ENCODE results near the gene ADGRG7.
"Not testable (repeated sequence)": the region's sequence is repeated elsewhere in the genome, so short reads cannot be mapped to it uniquely, and the experiment has no call there.

ADGRG7 gene

DNA sequence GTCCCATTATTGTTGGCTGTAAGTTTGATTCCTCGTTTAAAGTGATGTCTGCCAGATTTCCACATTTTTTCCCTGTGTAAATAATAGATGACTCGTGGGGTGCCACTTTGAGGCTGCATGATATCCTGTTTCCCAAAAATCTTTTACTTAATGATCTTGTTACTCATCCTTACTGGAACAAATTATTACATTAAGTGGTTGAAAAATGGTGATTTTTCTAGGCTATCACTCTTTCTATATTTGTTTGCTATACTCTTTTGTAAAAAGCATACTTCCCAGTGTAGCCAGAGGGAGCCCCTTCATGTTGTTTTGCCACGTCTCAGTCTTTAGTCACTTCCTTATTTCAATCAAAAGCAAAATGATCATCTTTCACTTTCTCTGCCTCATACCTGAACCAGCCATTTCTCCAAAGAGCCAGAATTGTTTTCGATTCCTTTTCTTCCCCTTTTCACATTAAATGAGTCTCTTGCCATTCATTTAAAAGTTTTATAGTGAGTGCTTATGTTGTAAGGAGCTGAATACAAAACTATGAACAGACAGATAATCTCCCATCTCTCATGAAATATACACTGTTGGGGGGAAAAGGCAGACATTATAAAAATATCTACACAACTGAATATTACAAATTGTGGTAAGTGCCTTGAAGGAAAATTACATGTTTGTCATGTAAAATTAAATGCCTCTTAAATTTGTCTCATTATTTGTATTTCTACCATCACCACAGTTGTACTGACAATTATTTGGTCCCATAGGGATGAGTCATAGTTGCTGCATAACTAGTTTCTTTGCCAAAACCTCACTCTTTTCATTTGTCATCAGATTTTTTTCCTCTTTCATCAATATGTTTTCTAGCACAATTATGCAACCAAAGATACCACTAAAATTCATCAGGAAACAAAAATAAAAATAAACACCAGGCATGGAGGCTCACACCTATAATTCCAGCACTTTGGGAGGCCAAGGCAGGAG, 41.5 kb downstream of the ADGRG7 start:
- no peak for DNase-seq

GRCh38 chr3:100653604-100654294, 44.3 kb downstream of the ADGRG7 start:
- no peak for DNase-seq

DNA sequence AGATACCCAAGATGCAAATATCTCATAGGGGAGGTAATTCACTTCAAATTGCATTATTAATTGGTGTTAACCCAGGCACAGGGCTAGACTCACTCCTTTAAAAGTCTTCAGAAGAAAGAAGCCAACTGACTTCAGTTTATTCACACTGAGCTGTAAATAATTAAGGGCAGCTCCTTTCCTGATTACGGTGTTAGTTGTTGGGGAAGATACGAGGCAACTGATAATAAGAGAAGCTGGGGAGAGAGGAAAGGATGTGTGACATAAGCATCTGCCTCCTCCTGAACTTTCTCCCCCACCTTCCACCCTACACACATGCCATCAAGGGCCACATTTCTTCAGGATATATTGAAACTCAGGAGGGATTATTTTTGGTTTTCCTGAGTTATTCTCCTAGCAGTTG, 47.5 kb downstream of the ADGRG7 start:
- no peak for DNase-seq

DNA sequence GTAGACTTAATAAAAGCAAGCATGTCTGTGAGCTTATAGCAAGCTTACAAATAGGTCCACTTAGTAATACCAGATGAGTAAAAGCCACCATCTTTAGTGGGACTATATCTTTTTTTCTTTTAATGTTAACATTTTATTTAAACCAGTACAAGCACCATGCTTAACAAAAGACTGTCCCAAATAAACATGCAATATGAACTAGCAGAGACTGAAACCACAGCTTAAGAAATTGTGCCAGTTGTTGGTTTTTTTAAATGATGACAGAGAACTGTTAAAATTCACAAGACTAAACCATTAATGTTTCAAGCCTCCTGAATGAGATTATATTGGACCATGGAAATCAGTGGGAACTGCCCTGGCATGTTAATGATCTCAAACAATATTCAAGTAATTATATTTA, 51.9 kb downstream of the ADGRG7 start:
- not testable (repeated sequence) for DNase-seq

DNA sequence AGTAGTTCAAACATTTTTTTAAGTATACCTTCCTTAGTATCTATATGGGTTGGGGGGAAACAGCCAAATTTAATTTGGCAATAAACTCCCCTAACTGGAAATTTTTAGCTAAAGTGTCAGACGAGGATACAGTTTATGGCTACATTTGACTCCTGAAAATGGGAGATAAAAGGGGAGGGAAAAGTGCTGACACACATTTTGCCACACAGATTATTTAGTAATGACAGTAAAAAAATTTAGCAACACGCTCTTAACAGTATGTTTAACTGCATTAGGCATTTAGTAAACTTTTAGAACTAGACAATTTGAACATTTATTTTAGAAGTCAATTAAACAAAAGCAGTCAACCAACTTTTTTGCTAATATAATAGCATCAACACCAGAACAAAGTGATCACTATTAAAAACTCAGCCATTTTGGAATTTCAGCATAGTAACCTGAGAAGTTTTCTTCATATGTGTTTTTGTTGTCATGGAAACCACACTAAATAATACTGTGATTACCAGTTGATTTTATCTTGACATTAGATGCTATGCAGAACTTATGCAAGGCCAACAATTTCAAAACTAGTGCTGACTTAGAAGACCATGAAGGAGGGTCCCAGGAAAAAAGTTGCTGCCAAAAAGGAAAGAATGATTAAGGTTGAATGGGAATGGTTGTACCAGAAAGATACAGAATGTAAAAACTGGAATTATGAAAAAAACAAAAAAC, 52.9 kb downstream of the ADGRG7 start:
- no peak for DNase-seq

GRCh38 chr3:100665230-100665629, 55.8 kb downstream of the ADGRG7 start:
- no peak for DNase-seq

DNA sequence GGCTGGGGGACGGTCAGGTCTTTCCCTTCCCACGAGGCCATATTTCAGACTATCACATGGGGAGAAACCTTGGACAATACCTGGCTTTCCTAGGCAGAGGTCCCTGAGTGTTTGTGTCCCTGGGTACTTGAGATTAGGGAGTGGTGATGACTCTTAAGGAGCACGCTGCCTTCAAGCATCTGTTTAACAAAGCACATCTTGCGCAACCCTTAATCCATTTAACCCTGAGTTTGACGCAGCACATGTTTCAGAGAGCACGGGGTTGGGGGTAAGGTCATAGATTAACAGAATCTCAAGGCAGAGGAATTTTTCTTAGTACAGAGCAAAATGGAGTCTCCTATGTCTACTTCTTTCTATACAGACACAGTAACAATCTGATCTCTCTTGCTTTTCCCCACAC, 57.3 kb downstream of the ADGRG7 start:
- not testable (repeated sequence) for DNase-seq

DNA sequence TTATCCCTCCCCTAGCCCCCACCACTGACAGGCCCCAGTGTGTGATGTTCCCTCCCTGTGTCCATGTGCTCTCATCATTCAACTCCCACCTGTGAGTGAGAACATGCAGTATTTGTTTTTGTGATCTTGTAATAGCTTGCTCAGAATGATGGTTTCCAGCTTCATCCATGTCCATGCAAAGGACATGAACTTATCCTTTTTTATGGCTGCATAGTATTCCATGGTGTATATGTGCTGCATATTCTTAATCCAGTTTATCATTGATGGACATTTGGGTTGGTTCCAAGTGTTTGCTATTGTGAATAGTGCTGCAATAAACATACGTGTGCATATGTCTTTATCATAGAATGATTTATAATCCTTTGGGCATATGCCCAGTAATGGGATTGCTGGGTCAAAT, 57.9 kb downstream of the ADGRG7 start:
- not testable (repeated sequence) for DNase-seq

- DNase-seq = not testable (repeated sequence)
Measured at GRCh38 chr3:100670995-100671394, 61.6 kb downstream of the ADGRG7 start.

- DNase-seq = no peak
Measured at GRCh38 chr3:100681496-100681895, 72.1 kb downstream of the ADGRG7 start.

DNA sequence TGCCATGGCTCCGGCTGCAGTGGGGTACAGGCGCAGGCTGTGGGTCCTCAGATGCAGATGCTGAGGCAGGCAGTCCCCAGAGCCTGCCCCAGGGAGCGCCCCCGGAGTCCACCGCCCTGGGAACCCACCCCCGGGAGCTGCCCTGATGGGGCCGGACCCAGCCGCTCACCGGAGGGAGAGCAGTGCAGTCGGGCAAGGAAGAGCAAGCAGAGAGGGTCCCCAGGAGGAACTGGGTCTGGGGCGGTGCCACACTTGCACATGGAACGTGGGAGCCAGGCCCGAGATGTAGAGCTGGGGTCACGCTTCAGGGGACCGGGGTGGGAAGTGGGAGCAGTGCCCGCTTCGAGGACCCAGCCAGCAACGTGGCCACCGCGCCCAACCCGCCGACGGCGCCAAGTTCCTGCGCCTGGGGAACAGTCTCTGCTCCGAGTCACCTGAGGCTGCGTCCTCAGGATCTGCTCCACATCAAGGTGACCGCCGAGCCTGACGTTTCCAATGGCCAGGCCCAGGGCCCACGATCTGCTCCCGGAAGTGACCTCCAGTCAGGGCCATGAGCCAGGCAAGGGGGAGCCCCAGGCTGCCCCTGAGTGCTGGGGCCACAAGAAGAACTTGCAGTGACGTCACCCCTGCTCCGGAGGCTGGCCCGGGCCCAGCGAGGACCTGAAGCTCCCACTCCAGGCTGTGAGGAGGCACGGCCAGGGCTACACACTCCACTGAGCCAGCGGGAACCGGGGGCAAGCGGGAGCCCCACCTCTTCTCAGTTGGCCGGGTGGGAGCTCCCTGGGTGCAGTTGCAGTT, 72.9 kb downstream of the ADGRG7 start:
- no peak for DNase-seq

DNA sequence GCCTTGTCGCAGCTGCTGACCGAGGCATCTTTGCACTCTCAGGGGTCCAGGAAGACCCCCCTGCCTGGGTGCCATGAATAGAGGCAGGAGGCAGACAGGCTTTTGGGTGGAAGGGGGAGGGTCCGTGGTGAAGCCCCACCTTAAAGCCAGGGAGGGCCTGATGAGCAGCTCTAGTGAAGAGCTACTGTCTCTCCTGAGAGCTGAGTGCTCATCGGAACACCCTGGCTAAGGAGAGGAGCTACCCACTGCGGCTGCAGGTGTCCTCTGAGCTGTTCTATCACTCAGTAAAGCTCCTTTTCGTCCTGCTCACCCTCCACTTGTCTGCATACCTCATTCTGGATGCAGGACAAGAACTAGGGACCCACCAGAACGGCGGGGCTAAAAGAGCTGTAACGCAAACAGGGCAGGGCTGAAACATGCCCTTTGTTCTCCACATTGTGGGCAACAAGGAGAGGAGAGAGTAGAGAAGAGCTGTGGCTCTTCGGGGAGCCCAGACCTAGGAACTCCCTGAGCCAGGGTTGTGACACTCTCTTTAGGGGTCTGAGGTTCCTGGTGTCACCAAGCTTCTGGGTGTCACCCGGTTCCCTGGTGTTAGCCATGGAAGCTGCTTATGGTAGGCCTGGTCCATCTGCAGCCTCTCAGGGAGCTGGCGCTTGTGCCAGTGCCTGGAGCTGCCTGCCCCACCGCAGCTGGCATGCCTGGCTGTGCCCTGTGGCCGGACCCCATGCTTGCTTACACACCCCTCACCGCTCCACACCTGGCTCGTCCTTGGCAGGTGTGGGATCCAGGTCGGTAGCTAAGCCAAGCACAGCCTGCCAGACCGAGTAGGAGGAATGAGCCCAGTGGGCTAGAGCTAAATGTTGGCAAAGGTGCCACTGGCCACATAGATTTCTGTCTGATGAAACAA, 73.7 kb downstream of the ADGRG7 start:
- DNase-seq = no peak

DNA sequence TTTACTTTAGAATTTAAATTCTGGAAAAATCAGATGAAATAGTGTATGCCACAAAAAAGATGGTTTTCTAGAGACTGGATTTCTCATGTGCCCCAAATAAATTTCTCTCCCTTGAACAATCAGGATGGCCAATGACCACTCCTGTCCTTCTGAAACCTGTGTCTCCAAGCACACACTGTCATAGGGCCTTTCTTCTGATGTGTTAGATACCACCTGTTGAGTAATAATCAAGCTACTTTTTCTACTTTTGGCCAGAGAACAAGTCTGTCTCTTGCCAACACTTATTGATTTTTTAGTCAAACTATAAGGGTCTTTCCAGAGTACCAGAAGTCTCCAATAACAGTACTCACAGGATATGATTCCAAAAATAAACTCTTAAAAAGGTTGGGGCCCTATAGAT, 83.8 kb downstream of the ADGRG7 start:
- no peak for DNase-seq

- DNase-seq = no peak
Measured at GRCh38 chr3:100695696-100696095, 86.3 kb downstream of the ADGRG7 start.

GRCh38 chr3:100696161-100696560, 86.8 kb downstream of the ADGRG7 start:
- DNase-seq = no peak

DNA sequence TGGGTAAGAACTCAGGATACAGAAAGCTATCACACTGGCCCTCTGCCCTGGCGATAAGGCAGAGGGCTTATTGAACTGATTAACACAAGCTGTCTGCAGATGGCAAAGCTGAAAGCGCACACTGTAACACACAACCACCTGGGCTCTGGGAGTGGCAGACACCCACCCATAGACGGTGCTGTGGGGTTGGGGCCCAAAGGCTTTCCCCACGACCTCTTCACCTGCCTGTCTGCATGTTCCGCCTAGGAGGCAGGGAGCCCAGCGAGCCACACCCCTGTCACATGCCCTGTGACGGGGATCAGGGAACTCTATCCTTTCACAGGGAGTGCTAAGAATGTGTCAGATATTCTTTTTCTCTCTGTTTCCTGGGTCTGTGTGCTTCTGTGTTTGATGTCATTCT, 87.8 kb downstream of the ADGRG7 start:
- DNase-seq = no peak

DNA sequence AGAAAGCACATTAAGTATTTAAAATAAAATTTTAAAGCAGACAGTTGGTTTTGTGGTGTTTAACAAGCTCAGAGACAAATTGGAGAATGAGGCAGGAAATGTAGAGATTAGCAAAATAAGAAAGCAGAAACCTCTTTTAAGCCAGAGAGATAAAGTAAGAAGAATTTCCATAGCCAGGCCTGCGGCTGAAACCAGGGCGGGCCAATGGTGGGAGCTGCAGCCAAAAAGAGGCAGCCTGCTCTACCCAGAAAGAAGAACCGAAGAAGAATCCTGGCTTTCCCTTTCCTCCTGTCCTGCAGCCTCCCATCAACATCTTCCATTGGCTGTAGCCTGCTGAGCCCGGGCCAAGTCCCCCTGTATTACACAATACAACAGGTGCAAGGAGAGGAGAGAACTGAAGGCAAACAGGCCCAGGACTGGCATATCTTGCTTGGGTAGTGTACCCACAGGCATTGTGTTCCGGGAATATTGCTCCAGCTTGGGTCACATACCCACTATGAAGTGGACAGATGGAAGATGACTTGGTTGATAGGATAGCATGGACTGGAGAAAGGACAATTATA, 88.4 kb downstream of the ADGRG7 start:
- no peak for DNase-seq

- no peak for DNase-seq
Measured at GRCh38 chr3:100698736-100699135, 89.3 kb downstream of the ADGRG7 start.

DNA sequence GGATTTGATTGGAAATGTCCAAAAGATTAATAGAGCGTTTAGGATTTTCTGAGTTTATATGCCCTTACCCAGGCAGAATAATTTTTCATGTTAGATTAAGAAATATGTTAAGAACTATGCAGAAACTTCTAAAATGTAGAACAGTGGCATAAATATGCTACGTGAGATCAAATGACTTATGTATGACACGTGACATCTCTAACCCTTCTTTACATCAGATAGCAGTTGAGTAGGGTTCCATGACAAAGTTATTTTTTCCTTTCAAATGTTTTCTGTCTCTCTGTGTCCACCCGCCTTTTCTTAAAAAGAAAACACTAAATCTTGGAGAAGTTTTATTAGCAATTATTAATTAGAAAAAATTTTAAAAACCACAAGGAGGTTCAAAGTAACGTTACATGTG, 91.3 kb downstream of the ADGRG7 start:
- DNase-seq = no peak

GRCh38 chr3:100702082-100702979, 92.9 kb downstream of the ADGRG7 start:
- no peak for DNase-seq
